Retinal pigment epithelial cell (primary cell): ENCODE data around the gene PTPRN2.

Experiments
- DNase-seq: peaks from one replicate; pipeline ENCODE4 v3.0.0-alpha.2; 2010; ENCODE audit warnings: low read depth
- H3K4me3 ChIP-seq: 2 replicates; pipeline ENCODE4 v1.5.1; 2011; ENCODE audit warnings: mild to moderate bottlenecking, low read length, control low read depth, moderate library complexity
- TF ChIP-seq, protein P1 (sequence below): conservative IDR thresholded peaks from 2 replicates; pipeline ENCODE4 v1.5.1; 2011; ENCODE audit warnings: low read depth, low read length, control low read depth, inconsistent platforms

The PTPRN2 gene

GRCh38 chr7:157679607-157680006, 908.0 kb downstream of the PTPRN2 start:
- TF ChIP-seq, protein P1, sequence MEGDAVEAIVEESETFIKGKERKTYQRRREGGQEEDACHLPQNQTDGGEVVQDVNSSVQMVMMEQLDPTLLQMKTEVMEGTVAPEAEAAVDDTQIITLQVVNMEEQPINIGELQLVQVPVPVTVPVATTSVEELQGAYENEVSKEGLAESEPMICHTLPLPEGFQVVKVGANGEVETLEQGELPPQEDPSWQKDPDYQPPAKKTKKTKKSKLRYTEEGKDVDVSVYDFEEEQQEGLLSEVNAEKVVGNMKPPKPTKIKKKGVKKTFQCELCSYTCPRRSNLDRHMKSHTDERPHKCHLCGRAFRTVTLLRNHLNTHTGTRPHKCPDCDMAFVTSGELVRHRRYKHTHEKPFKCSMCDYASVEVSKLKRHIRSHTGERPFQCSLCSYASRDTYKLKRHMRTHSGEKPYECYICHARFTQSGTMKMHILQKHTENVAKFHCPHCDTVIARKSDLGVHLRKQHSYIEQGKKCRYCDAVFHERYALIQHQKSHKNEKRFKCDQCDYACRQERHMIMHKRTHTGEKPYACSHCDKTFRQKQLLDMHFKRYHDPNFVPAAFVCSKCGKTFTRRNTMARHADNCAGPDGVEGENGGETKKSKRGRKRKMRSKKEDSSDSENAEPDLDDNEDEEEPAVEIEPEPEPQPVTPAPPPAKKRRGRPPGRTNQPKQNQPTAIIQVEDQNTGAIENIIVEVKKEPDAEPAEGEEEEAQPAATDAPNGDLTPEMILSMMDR: no peak

DNA sequence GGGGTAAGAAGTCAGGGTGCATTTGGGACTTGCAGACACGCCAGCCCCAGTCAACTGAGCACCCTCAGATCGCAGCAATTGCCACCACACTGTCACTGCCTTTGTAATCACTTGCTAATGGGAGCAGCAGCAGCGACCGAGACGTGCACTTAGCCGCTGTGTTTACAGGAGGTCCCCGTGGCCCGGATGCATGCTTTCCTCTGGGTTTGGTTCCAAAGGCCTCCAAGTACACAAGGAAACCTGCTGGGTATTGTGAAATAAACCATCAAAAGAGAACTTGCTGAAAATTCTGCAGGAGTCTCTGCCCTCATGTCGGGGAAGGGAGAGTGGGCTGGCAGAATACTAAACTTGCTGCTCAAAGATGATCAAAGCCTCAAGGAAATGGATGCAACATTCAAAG, 909.1 kb downstream of the PTPRN2 start:
- DNase-seq: no peak
- H3K4me3 ChIP-seq: no peak overlapping the region
- TF ChIP-seq, protein P1: no peak

More at GRCh38 chr7:157679607-157680006, 908.0 kb downstream of the PTPRN2 start:
- H3K4me3 ChIP-seq: no peak overlapping the region
- no peak for DNase-seq

GRCh38 chr7:157676456-157677255, 911.0 kb downstream of the PTPRN2 start:
- no peak overlapping the region for H3K4me3 ChIP-seq
- TF ChIP-seq, protein P1: no peak
- DNase-seq: no peak

GRCh38 chr7:157676001-157676400, 911.6 kb downstream of the PTPRN2 start:
- TF ChIP-seq, protein P1: no peak
- no peak overlapping the region for H3K4me3 ChIP-seq
- DNase-seq: no peak

GRCh38 chr7:157675427-157675927, 912.1 kb downstream of the PTPRN2 start:
- H3K4me3 ChIP-seq: no peak overlapping the region
- TF ChIP-seq, protein P1: no peak
- no peak for DNase-seq

DNA sequence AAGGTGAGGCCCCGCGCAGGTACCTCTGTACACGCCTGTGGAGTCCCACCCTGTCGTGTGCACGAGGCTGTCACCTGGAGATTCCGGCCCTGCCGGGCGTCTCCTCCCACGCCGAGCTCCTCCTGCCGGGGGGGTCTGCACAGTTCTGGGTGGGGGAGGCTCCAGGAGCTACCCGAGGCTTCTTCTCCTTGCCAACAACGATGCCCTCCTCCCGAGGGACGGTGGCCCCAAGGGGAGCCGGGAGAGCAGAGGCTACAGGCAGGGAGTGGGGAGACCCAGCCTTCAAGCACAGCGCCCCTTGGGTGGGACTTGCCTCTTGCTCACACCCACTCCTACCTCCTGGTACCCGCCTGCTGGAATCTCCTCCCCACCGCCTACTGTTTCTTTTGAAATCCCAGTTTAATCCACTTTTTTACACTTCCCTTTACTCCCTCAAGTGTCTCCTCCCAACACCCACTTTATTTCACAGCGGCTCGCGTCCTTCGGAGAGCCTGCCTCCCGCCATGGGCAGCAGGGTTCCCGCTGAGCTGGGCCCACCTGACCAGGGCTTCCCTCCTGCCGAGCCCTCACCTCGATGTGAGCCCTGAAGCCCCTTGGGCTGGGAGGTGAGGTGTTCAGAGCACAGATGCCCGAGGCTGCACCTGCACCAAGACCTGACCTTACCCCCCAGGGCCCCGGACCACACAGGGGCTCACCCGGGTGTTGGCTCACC, 912.8 kb downstream of the PTPRN2 start:
- no peak for DNase-seq
- no peak overlapping the region for H3K4me3 ChIP-seq
- TF ChIP-seq, protein P1: no peak
